ENCODE data around the gene TRIP10.

TRIP10 gene

DNA sequence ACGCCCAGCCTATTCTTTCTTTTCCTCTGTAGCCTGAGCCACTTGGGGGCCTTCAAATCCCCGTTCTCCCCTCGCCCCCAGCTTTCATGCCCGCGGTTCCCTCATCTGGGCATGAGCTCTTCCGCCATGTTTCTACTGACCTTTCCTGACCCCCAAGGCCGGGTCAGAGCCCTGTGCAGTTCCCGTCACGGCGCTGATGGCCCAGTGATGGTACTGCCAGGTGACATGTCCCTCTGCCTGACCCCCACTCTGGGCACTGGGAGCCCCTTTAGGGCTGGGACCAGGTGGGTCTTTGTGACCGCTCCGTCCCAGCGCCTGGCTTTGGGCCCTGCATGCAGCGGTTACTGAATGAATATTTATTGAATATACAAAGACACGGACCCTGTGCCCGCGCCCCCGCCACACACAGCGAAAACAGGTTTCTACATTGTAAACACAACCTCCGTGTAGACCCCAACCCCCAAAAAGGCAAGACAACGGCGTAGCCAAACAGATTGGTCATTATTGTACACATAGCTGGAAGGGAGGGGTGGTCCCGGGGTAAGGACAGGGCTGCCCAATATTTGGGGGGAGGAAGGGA, 9.8 kb upstream of the TRIP10 start:
- no peak for DNase-seq

GRCh38 chr19:6730153-6730804, 9.2 kb upstream of the TRIP10 start:
- DNase-seq, result no peak

DNA sequence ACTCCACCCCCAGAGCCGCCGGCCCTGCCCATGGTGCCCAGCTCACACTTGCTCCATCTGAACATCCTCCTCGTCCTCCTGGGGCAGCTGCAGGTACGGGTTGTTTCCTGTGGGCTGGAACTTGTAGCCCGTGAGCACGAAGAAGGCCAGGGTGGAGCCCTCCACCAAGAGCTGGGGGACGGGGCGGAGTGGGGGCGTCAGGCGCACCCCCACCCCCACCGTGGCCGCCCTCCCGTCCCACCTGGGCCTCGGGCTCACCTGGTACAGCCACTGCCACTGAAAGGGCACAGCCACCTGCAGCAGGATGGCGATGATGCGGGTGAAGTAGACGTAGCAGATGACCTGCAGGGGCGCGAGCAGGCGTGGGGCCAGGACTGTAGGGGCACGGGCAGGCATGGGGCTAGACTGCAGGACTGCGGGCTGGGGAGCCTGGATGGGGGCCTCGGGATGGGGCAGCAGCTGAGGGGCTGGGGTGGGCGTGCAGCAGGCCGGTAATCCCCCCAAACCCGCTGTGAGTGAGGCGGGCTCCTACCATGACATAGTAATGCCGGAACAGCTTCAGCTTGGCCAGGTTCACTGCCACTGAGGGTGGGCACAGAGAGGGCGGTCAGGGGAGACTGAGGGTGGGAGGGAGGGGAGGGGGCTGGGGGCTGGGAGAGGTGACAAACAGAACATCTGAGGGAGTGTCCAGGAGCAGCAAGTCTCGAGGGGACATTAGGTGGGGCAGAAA, 8.4 kb upstream of the TRIP10 start:
- no peak for DNase-seq

- no peak for DNase-seq
Measured at GRCh38 chr19:6731822-6732221, 7.7 kb upstream of the TRIP10 start.

- no peak for DNase-seq
Measured at GRCh38 chr19:6732803-6733337, 6.6 kb upstream of the TRIP10 start.

DNA sequence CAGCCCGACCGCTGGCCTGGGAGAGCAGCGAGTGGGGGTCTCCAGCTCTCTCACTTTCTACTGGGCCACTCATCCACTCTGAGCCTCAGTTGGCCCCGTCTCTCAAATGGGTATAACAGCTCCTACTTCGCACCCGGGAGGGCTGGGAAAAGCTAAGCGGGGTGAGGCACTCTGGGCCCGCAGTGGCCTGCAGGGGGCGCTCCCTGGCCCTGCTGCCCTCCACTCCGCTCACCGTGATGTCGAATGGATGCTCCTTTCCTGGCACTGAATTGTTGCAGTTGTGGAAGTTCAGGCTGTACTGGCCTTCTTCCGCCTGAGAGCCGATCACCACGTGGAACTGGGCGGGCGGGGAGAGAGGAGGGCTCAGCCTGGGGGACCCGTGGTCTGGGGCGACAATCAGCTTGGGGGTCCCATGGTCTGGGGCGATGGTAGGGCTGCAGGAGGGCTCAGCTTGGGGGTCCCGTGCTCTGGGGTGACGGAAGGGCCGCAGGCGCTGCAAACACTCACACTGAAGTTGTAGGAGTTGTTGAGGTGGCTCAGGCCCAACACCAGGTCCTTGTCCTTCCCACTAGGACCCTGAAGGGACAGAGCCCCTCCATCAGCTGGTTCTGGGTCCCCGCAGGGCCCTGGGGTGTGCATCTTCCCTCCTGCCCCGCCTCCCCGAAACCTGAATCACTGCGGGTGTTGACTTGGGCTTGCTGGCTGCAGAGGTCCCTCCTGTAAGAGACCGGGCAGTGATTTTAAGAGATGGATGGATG, 6.0 kb upstream of the TRIP10 start:
- no peak for DNase-seq

DNA sequence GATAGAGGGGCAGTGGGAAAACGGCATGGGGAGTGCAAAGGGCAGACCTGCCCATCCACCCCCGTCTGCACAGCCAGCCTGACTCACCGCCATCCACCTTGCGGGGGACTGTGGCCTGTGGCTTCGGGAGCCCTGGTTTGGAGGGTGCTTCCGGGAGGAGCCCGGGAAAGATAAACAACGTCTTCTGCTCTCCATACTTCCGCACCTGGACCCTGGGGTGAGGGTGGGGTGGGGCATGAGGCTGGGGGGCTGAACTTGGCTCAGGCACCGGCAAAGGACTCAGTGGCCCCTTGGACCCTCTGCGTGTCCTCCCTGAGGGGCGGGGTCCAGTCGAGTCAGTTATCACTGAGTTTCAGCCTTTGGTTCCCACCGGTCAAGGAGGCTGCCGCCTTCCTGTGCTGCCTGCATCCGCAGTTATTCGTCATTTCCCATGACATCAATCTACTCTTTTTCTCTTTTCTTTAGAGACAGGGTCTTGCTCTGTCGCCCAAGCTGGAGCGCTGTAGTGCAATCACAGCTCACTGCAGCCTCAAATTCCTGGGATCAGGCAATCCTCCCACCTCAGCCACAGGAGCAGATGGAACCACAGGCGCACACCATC, 5.3 kb upstream of the TRIP10 start:
- no peak for DNase-seq

- DNase-seq, result no peak
Measured at GRCh38 chr19:6735181-6735911, 4.1 kb upstream of the TRIP10 start.

GRCh38 chr19:6736169-6736916, 3.1 kb upstream of the TRIP10 start:
- no peak for DNase-seq

DNA sequence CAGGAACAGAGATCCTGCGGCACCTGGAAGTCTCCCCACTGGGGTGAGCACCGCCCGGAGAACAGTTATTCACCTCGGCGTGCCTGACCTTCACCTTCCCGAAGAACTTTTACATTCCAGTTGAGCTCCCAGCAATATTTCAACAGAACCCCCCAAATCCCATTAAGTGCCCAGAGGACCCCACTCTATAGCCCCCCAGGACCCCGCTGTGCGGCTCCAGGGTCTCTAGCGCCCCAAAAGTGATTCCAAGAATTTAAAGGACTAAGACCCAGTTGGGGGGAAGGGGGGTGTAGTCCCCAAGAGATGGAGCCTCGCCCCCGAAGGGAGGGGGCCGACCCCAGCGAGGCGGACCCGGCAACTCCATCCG, 2.6 kb upstream of the TRIP10 start:
- no peak for DNase-seq

DNA sequence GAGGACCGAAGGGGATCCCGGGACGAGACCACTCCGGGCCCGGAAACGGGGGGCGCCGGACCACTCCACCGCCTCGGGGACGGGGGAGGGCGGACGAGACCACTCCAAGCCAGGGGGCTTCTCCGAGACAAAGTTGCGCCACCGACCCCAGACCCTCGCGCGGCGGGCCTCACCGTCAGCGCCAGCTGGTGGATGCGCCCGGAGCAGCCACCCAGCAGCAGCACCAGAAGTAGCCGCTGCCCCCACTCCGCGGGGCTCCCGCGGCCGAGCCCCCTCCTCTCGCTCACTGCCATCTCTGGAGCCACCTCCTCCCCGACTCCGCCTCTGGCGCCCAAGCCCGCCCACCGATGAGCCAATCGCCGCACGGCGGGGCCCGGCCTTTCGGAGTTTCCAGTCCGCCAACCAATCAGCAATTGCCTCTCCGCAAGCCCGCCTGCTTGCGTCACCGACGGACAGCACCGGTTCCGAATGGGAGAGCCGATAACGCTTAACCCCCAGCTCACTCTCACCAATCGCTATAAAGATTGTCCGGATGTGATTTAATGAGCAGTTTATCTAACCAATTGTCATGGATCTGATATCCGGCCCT, 2.1 kb upstream of the TRIP10 start, which contains the start of gene GPR108:
Gene GPR108 (minus strand): TSS at position 297 of the 589 bp plus-strand sequence. CDS start 4 bp downstream, at position 293.
- peak; percentile 99 for DNase-seq

DNA sequence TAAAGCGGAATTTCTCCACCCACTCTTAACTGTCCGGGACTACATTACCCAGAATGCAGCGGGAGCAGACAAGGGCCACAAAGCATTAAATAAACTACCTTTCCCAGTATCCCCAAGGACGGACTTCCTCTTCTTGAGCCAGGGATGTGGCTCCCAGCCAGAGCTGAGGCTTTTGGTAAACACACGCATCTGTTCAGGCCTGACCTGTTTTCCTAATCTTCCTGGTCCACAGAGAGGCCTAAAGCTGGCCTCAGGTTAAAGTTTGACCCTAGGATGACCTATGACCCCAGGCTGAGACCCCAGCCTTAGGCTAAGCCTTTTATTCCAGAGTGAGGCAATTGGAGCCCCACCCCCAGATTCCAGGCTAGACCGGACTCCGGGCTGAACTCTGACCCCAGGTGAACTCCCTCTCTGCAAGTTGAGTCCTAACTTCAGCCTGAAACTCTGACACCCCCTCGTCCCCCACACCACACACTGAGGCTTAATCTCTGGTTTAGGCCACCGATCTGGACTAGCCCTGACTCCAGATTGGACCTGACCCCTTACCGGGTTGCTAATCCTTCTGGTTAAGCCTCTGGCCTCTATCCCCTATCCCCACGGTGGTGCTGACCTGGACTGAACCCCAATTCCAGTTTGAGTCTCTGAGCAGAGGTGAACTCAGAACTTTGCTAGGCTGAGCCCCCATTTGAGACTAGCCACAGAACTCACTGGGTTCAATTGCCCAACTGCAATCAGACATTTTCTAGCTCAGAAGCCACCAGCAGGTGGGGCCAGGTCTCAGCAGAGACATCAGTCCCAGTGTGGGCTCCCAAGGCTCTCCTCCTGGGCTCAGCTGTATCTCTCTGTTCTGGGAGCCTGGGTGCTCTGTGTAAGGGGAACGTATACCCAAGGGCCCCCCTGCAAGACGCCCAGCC, 1.4 kb upstream of the TRIP10 start:
- DNase-seq, result no peak

DNA sequence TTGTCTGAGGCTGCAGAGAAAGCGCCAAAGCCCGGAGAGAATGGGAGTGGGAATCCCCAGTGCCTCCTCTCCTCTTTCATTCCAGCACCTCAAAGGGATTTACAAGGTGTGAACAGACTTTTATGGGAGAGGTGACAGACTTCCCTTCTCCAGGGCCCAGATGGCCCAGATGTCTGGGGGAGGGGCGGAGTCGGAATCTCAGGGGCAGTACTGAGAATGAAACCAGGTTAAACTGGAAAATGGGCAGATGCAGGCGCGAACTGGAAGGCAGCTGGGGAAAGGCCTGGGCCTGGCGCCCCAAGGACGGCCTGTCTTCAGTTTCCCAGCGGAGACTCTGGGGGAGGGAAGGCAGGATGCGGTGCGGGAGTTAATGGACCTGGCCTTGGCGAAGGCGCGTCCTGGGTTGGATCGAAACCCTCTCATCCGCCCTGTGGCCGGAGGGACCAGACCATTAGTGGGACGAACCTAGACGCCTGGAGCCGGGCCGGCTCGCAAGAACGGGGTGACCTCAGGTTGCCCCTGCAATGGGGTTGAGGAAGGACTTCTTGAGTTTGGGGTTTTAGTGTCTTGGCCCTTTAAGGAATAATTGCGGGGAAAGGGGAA, 592 bp upstream of the TRIP10 start:
- DNase-seq, result no peak

DNA sequence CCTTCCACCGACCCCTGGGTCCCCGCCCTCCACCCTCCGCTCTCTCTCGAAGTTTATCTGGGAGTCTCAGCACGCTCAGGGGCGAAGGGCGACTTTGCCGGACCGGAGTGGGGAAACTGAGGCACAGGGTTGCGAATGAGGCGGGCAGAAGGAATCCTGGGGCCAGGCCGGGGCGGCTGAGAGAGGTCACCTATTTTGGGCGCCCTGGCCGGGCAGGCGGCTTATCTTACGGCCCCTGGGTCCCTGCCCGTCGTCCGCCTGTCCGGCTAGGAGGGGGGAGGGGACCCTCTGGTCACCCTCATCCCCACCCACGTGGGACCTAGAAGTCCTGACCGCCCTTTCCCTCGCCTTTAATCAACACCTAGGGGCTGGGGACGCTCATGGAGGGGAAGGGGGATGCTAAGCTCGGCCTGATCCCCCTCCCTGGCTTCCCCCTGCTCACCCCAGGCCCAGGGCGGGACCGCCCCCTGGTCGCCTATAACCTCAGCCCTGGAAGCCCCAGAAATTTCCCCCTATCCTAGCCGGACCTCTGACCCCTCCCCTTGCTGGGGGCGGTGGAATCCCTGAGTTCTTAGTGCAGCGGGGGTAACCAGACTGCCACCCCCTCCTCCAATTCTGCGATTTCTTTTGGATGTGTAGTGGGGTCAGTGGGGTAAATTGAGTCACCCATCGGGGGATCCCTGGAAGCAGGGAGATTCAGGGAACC, 556 bp downstream of the TRIP10 start:
- no peak for DNase-seq

GRCh38 chr19:6740589-6741343, 1.3 kb downstream of the TRIP10 start:
- no peak for DNase-seq

GRCh38 chr19:6743066-6743465, 3.6 kb downstream of the TRIP10 start:
- DNase-seq, result no peak

DNA sequence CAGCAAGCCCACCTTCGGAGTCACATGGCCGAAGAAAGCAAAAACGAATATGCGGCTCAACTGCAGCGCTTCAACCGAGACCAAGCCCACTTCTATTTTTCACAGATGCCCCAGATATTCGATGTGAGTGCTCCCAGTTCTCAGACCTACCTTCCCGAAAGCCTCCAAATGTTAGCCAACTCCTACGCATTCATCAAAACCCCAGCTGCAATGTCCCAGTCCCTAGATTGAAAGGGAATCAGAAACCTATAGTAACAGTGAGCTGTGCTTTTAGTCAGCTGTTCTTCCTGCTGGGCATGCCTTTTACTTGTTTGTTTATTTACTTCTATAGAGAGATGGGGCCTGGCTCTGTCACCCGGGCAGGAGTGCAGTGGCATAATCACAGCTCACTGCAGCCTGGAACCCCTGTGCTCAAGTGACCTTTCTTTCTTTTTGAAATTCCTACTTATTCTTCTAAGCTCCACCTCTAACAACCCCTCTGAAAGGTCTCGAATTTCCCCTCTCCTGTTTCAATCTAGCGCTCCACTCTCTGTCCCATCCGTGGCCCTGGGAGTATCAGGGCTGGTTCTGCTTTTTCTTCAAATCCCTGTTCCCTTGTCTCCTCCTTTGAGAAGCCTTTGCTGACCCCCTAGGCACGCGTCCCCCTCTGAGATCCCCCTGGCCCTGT, 4.4 kb downstream of the TRIP10 start:
- DNase-seq, result no peak

All from cerebellar nuclear complex (tissue), 1 donor.